GM13977 (cell line): ENCODE results near the gene AACS.

Experiments used
- DNase-seq: peaks from one replicate; pipeline ENCODE4 v3.0.0; 2012; ENCODE audit warnings: low spot score
- CTCF ChIP-seq: IDR thresholded peaks from 2 replicates; pipeline ENCODE4 v1.5.1; 2012; ENCODE audit warnings: mild to moderate bottlenecking, control low read depth; ENCODE audit not compliant: insufficient read depth; ENCODE audit errors: extremely low read depth, missing control alignments
- in situ Hi-C: fragments of 300-500 bp; cut with MboI; formaldehyde crosslinking; loops from one replicate; pipeline ENCODE4 v1.12.0; 2022; ENCODE audit warnings: low sequenced_read_pairs, low pct_unique_long_range_greater_than_20kb, mixed read lengths, inconsistent platforms; ENCODE audit not compliant: unreplicated experiment

The AACS gene

GRCh38 chr12:125033288-125033687 is 31.9 kb upstream of the AACS start:
- in situ Hi-C loops, result no loop called here
- DNase-seq, result no peak

GRCh38 chr12:125038976-125039625 is 26.1 kb upstream of the AACS start:
- DNase-seq, result no peak
- TF ChIP-seq CTCF, result no peak
- in situ Hi-C loops, result no loop called here

More at GRCh38 chr12:125033288-125033687, 31.9 kb upstream of the AACS start:
- no peak for TF ChIP-seq CTCF

GRCh38 chr12:125049093-125049458 is 16.2 kb upstream of the AACS start:
- in situ Hi-C loops, result no loop called here
- TF ChIP-seq CTCF, result no peak

GRCh38 chr12:125050446-125050845 is 14.8 kb upstream of the AACS start:
- in situ Hi-C loops, result no loop called here
- no peak for DNase-seq
- TF ChIP-seq CTCF, result no peak

More at GRCh38 chr12:125049093-125049458, 16.2 kb upstream of the AACS start:
- no peak for DNase-seq

GRCh38 chr12:125050868-125051267 is 14.4 kb upstream of the AACS start:
- in situ Hi-C loops, result no loop called here
- no peak for TF ChIP-seq CTCF
- no peak for DNase-seq

GRCh38 chr12:125053821-125054220 is 11.4 kb upstream of the AACS start:
- no peak for TF ChIP-seq CTCF
- in situ Hi-C loops, result no loop called here
- no peak for DNase-seq
